Brain microvascular endothelial cell (primary cell): Measurements from ENCODE around the gene VCX2.

Experiments used
- DNase-seq: peaks from one replicate; pipeline ENCODE4 v3.0.0-alpha.2; 2020
- H3K27ac ChIP-seq: fragments of 250-450 bp; sonication (Bioruptor Pico); 2 replicates; pipeline ENCODE4 v1.5.1; 2020; ENCODE audit warnings: mild to moderate bottlenecking, moderate library complexity
- H3K27me3 ChIP-seq: fragments of 250-450 bp; sonication (Bioruptor Pico); replicated peaks from 2 replicates; pipeline ENCODE4 v1.5.1; 2020; ENCODE audit warnings: mild to moderate bottlenecking
- H3K36me3 ChIP-seq: fragments of 250-450 bp; sonication (Bioruptor Pico); replicated peaks from 2 replicates; pipeline ENCODE4 v1.5.1; 2020; ENCODE audit warnings: mild to moderate bottlenecking
- H3K4me3 ChIP-seq: 2 replicates; pipeline ENCODE4 v1.5.1; 2011; ENCODE audit warnings: low read depth, mild to moderate bottlenecking, control low read depth, low read length, moderate library complexity
- in situ Hi-C: cut with HindIII; loops from 2 replicates; pipeline ENCODE4 v1.10.0; 2017; ENCODE audit warnings: low sequenced_read_pairs, low pct_ligation_motif_present
- TF ChIP-seq, protein P1 (sequence below): IDR thresholded peaks from 2 replicates; pipeline ENCODE4 v1.5.1; 2011; ENCODE audit warnings: low read depth, mild to moderate bottlenecking, moderate library complexity, low read length, control low read depth, inconsistent platforms; ENCODE audit errors: missing control alignments

Gene VCX2

DNA sequence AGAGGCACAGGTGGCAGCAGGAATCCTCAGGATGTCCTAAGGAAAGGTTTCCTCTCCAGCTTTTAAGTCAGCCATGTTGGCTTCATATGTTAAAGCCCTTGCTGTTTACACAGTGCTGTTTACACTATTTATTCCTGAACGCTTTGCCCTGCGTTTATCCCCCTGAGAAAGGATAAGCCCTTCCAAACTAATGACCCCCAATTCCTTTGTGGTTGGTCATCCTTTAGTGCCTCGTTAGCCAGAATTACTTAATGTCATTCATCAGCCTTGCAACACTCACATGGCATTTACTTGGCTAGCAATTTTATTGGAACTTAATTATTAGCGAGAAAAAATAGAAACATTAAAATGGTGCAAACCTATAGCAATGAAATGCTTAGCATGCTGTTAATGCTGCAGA lies 23.8 kb downstream of the VCX2 start:
- no peak overlapping the region for H3K4me3 ChIP-seq
- in situ Hi-C loops: no loop called here
- H3K36me3 ChIP-seq: no peaks in the 10 kb centered on the region
- no peak overlapping the region for H3K27ac ChIP-seq
- DNase-seq: no peak
- TF ChIP-seq, protein P1, sequence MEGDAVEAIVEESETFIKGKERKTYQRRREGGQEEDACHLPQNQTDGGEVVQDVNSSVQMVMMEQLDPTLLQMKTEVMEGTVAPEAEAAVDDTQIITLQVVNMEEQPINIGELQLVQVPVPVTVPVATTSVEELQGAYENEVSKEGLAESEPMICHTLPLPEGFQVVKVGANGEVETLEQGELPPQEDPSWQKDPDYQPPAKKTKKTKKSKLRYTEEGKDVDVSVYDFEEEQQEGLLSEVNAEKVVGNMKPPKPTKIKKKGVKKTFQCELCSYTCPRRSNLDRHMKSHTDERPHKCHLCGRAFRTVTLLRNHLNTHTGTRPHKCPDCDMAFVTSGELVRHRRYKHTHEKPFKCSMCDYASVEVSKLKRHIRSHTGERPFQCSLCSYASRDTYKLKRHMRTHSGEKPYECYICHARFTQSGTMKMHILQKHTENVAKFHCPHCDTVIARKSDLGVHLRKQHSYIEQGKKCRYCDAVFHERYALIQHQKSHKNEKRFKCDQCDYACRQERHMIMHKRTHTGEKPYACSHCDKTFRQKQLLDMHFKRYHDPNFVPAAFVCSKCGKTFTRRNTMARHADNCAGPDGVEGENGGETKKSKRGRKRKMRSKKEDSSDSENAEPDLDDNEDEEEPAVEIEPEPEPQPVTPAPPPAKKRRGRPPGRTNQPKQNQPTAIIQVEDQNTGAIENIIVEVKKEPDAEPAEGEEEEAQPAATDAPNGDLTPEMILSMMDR: no peak
- H3K27me3 ChIP-seq: no peaks in the 10 kb centered on the region

DNA sequence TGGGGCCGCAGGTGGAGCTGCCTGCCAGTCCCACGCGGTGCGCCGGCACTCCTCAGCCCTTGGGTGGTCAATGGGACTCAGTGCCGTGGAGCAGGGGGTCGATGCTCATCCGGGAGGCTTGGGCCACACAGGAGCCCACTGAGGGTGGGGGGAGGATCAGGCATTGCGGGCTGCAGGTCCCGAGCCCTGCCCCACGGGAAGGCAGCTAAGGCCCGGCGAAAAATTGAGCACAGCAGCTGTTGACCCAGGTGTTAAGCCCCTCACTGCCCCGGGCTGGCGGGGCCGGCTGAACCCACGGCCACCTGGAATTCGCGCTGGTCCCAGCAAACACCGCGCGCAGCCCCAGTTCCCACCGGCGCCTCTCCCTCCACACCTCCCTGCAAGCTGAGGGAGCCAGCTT lies 26.1 kb downstream of the VCX2 start:
- DNase-seq: no peak
- in situ Hi-C loops: no loop called here
- H3K36me3 ChIP-seq: no peaks in the 10 kb centered on the region
- H3K27me3 ChIP-seq: no peaks in the 10 kb centered on the region
- no peak overlapping the region for H3K27ac ChIP-seq
- H3K4me3 ChIP-seq: no peak overlapping the region
- TF ChIP-seq, protein P1: no peak

DNA sequence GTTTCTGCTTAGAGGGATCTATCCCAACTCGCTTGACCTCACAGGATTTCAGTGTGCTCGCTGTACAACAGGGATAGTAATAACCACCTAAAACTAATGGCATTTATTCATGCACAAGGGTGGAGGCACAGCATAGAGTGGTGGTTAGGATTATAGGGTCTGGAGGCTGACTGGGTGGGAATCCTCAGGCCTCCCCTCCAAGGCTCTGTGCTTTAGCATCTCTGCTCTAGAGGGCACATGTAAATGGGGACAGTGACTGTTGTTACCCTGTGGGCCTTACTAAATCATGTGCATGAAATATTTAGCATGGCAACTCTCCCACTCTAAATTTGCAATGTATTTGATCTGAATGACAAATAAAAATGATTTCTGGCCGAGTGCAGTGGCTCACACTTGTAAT lies 29.2 kb downstream of the VCX2 start:
- in situ Hi-C loops: no loop called here

DNA sequence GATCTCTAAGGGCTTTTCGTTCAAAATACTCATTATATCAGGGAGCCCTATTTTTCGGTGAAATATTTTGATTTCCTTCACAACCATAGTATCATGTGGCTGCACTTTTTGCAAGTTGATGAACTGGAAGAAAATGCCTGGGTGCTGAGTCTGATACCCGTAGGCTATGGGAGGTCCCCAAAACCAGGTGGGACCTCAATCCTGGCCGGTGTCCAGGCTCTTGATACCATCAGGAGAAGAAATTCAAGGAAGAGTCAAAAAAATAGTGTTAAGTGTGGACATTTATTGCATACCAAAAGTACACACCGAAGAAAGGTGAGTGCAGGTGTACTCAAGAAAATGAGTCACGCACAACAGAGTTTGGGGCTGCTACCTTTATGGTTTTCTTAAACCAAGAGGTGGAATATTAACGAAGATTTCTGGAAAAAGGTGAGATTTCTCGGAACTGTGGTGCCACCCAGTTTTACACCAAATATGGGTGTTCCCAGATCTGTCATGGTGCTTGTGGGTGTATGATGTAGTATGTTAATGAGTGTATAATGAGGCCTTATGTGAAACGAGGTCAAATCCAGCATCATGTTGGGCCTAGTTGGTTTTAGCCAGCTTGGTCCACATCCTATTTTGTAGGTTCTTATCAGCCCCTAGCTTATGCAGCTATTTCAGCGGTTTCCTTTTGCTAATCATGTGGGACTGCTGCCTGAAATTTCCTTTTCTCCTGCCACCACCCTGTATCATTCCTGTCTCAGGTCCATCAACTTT lies 29.9 kb downstream of the VCX2 start:
- TF ChIP-seq, protein P1: no peak
- no peak for DNase-seq
- Histone ChIP-seq H3K27me3 (no peaks in the 10 kb centered on the region), H3K27ac (no peak overlapping the region), H3K36me3 (no peaks in the 10 kb centered on the region), H3K4me3 (no peak overlapping the region)
- in situ Hi-C loops: no loop called here

More for the DNA sequence above, 29.2 kb downstream of the VCX2 start:
- TF ChIP-seq, protein P1: no peak
- Histone ChIP-seq H3K27ac (no peak overlapping the region), H3K36me3 (no peaks in the 10 kb centered on the region), H3K27me3 (no peaks in the 10 kb centered on the region), H3K4me3 (no peak overlapping the region)
- no peak for DNase-seq

DNA sequence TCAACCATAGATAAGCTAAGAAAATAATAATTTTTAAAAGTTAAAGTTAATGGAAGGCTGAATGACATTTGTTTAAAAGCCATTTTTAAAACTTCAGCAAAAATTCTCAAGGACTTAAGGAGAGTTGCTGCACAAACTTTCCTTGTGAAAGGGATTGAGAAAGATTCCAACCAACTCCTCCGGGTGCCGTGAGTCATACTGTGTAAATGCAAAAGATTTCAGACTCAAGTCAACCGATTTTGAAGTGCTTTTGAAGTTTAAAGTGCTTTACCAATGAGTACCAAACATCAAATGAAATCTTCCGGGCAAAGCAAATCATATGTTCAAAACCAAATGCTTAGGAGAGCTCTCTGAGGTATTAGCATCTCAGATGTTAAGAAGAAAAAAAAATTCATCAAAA lies 31.4 kb downstream of the VCX2 start:
- Histone ChIP-seq H3K4me3 (no peak overlapping the region), H3K27me3 (no peaks in the 10 kb centered on the region), H3K27ac (no peak overlapping the region), H3K36me3 (no peaks in the 10 kb centered on the region)
- TF ChIP-seq, protein P1: no peak
- in situ Hi-C loops: no loop called here
- DNase-seq: peak; percentile 0

DNA sequence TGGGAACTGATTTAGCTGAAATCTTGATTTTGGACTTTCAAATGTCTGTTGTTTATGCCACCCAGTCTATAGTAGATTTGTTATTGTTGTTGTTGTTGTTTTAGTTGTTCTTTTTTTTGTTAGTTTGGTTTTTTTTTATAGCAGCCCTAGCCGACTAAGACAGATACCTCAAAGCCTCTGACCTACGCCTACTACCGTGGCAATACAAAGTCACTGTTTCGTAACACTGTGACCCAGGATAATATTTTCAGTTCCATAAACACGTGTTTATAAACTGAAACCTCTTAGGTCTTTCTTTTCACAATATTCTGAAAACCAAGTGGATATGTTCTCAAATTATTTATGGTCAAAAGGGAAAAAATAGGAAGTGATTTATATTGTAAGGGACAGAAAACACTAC lies 32.8 kb downstream of the VCX2 start:
- Histone ChIP-seq H3K27me3 (no peaks in the 10 kb centered on the region), H3K36me3 (no peaks in the 10 kb centered on the region), H3K27ac (no peak overlapping the region), H3K4me3 (no peak overlapping the region)
- no peak for DNase-seq
- TF ChIP-seq, protein P1: no peak
- in situ Hi-C loops: no loop called here
